H1 (cell line): ENCODE results near the gene SH2D7.

Experiments
- EP300 ChIP-seq, 2 experiments: IDR thresholded peaks; 1 replicate in 1 of 2; 2 replicates in 1 of 2; pipeline ENCODE4 v1.6.1; 2011 to 2012; ENCODE audit warnings: low read depth in 2 of 2, low read length in 2 of 2, mild to moderate bottlenecking in 2 of 2, borderline replicate concordance in 1 of 2, inconsistent platforms in 1 of 2, moderate library complexity in 1 of 2
- NRF1 ChIP-seq: IDR thresholded peaks from 2 replicates; pipeline ENCODE4 v1.6.1; 2011; ENCODE audit warnings: mild to moderate bottlenecking, low read depth, low read length, improper control_type of control experiment
- POLR2A ChIP-seq, 2 experiments: IDR thresholded peaks; 1 replicate in 1 of 2; 2 replicates in 1 of 2; pipeline ENCODE4 v1.6.1; 2011; ENCODE audit warnings: low read depth in 2 of 2, low read length in 2 of 2, mild to moderate bottlenecking in 2 of 2; ENCODE audit errors: control extremely low read depth in 1 of 2
- POU5F1 ChIP-seq: IDR thresholded peaks from 2 replicates; pipeline ENCODE4 v1.6.1; 2011; ENCODE audit warnings: low read depth, mild to moderate bottlenecking, low read length, moderate library complexity
- RFX5 ChIP-seq: IDR thresholded peaks from 2 replicates; pipeline ENCODE4 v1.6.1; 2011; ENCODE audit warnings: low read depth, low read length, improper control_type of control experiment, borderline replicate concordance
- RXRA ChIP-seq: IDR thresholded peaks from 2 replicates; pipeline ENCODE4 v1.6.1; 2011; ENCODE audit warnings: low read depth, mild to moderate bottlenecking, low read length, moderate library complexity; ENCODE audit not compliant: insufficient read depth
- TAF1 ChIP-seq: IDR thresholded peaks from 2 replicates; pipeline ENCODE4 v1.6.1; 2011; ENCODE audit warnings: mild to moderate bottlenecking, low read depth, low read length

- TF ChIP-seq TAF1 (no peak), NRF1 (no peak), RXRA (no peak), EP300 (IDR thresholded peaks at IDR 0.05; ENCODE audit: borderline replicate concordance in 1 of 2, low read depth in 2 of 2, low read length in 2 of 2) (no peak), POU5F1 (no peak), POLR2A (IDR thresholded peaks at IDR 0.05; ENCODE audit: control extremely low read depth in 1 of 2, low read depth in 2 of 2, low read length in 2 of 2) (no peak), RFX5 (no peak)
Measured at GRCh38 chr15:78146425-78147154, 54.2 kb downstream of the SH2D7 start.
